Activated CD8-positive, alpha-beta memory T cell treated with anti-CD3 and anti-CD28 coated beads, Interleukin-2, amount 50 U/mL, for 24 hours (primary cell): Measurements from ENCODE around the gene LYZL2.
"Not testable (repeated sequence)": the region's sequence is repeated elsewhere in the genome, so short reads cannot be mapped to it uniquely, and the experiment has no call there.

Experiments
- DNase-seq: peaks from one replicate; pipeline ENCODE4 v3.0.0-alpha.2; 2020; ENCODE audit errors: extremely low read depth

Gene LYZL2

GRCh38 chr10:30639946-30640786 lies 10.6 kb upstream of the LYZL2 start:
- no peak for DNase-seq

GRCh38 chr10:30637881-30638467 lies 8.4 kb upstream of the LYZL2 start:
- no peak for DNase-seq

GRCh38 chr10:30631188-30631587 lies 1.6 kb upstream of the LYZL2 start:
- DNase-seq, result no peak

- no peak for DNase-seq
Measured at GRCh38 chr10:30630571-30630970, 1.0 kb upstream of the LYZL2 start.

- not testable (repeated sequence) for DNase-seq
Measured at GRCh38 chr10:30628576-30628975, 977 bp downstream of the LYZL2 start.

- not testable (repeated sequence) for DNase-seq
Measured at GRCh38 chr10:30626837-30627236, 2.7 kb downstream of the LYZL2 start.

- DNase-seq, result not testable (repeated sequence)
Measured at GRCh38 chr10:30626196-30626595, 3.4 kb downstream of the LYZL2 start.

- no peak for DNase-seq
Measured at GRCh38 chr10:30625080-30625479, 4.5 kb downstream of the LYZL2 start.

GRCh38 chr10:30619966-30620365 lies 9.6 kb downstream of the LYZL2 start:
- no peak for DNase-seq

GRCh38 chr10:30617070-30617469 lies 12.5 kb downstream of the LYZL2 start:
- DNase-seq, result no peak

GRCh38 chr10:30611041-30611440 lies 18.5 kb downstream of the LYZL2 start:
- not testable (repeated sequence) for DNase-seq

- no peak for DNase-seq
Measured at GRCh38 chr10:30607814-30608213, 21.7 kb downstream of the LYZL2 start.

- no peak for DNase-seq
Measured at GRCh38 chr10:30606313-30606712, 23.2 kb downstream of the LYZL2 start.

- DNase-seq, result not testable (repeated sequence)
Measured at GRCh38 chr10:30605341-30606121, 24.0 kb downstream of the LYZL2 start.

- DNase-seq, result no peak
Measured at GRCh38 chr10:30603589-30603988, 26.0 kb downstream of the LYZL2 start.

GRCh38 chr10:30602747-30603146 lies 26.8 kb downstream of the LYZL2 start:
- DNase-seq, result no peak

GRCh38 chr10:30600005-30600404 lies 29.5 kb downstream of the LYZL2 start:
- no peak for DNase-seq

GRCh38 chr10:30598105-30598776 lies 31.3 kb downstream of the LYZL2 start:
- DNase-seq, result no peak

GRCh38 chr10:30597433-30597824 lies 32.1 kb downstream of the LYZL2 start:
- DNase-seq, result not testable (repeated sequence)

GRCh38 chr10:30596493-30597432 lies 32.8 kb downstream of the LYZL2 start:
- DNase-seq, result not testable (repeated sequence)

- no peak for DNase-seq
Measured at GRCh38 chr10:30596013-30596412, 33.5 kb downstream of the LYZL2 start.
